Activated naive CD4-positive, alpha-beta T cell (primary cell): ENCODE data around the gene TMEM123.
A peak's percentile ranks its signal among the peaks of the same experiment; 100 is the strongest.

ENCODE experiments used
- DNase-seq, 4 experiments: peaks; one replicate each; lab custom pipeline; 2025; lab: John Stamatoyannopoulos, UW

TMEM123 gene

DNA sequence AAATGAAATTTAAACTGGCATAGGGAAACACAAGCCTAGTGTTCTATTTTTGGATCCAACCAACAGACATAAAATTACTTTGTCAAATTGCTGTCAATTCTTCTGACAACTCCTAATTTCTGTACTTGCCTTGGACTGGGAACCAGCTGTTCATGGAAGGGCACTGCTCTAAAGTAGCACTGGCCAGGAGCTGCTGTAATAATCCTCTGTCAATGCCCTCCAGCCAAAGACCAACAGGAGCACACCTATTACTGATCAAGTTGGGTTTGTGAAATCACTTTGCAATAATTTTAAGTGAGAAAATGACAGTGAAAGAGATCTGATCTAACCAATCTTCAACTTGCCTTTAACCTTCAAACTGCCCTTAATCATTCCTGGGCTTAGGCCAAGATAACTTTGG is 18.9 kb upstream of the TMEM123 start:
- no peak for DNase-seq

DNA sequence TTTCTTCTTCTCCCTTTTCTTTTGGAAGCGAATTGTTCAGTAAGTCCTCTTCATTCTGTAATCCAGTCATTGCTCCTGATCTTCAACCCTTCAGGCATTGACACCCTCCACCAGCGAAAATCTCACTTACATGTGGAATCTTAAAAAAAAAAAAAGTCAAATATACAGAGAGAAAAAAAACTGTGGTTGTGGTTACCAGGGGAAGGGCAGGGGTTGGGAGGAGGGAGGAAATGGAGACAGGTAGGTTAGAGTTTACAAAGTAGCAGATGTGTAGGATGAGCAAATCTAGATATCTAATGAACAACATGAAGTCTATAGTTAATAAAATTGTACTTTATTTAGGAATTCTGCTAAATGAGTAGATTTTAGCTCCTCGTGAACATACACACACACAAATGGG is 17.7 kb upstream of the TMEM123 start:
- peak in 1 of 4 experiments; percentile 7 for DNase-seq

DNA sequence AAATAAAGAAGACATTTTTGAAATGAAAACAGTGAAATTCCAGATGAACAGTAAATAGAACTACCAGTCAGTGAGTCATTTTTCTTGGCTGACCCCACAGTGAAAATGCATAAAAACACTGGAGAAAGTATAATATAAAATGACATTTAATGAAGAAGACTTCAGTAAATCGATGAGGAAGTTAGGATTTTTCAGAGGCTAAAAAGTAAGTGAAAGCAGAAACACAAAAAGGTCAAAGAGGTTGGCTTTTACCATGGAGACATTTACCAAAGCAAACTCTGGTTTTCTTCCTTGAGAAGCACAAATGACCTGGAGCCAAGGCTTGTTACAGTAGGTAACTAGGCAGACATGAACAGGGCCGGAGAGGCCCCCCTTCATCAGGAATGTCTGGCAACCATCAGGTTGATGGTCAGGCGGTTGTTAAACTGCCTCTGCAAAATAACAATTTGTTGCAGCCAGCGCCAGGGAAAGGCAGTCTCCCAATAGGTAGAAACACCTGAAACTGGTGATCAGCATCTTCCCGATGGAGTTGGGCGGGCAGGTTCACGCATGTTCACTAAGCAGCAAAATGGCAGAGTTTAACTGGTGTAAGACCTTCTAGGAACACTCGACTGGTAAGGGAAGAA is 16.7 kb upstream of the TMEM123 start:
- DNase-seq, result no peak

- no peak for DNase-seq
These were observed 16.1 kb upstream of the TMEM123 start for GRCh38 chr11:102468616-102469195.

DNA sequence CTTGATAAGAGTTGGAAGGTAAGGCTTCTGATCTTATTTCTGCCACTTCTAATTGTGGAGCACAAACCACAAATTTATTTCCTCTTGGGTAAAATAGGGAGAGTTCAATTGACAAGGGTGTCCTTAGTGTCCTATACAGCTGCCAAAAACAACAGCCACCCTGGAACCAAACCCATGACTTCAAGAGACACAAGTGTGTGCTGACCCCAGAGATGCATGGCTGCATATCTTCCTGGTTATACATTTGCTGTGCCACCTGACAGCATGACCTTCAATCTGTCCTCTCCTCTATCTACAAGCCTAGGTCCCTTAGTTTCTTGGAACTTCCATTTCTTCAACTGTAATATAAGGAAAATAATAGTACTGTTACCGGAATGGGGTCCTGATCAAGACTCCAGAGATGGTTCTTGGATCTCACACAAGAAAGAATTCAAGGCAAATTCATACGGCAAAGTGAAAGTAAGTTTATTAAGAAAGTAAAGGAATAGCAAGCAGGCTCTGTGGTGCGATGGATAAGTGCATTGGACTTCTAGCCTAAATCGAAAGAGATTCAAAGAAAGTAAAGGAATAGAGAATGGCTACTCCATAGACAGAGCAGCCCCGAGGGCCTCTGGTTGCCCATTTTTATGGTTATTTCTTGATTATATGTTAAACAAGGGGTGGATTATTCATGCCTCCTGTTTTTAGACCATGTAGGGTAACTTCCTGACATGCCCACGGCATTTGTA is 15.5 kb upstream of the TMEM123 start:
- no peak for DNase-seq

GRCh38 chr11:102467080-102467708 is 14.6 kb upstream of the TMEM123 start:
- DNase-seq, result no peak

DNA sequence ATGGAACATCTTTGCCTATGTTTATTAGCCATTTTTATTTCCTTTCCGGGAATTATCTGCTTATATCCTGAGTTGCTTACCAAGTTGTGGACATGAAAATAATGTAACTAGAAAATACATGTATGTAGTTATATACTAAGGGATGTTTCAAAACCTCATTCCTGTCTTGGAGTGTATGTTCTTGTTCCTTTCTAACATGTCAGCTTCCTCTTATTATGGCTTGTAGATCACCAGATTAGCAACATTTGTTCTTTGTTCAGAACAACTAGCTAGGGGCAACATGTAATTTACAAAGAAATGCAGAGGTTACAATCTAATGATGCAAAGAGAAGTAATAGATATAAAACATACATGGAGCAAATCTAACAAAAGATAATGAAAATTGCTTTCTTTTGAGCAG is 13.1 kb upstream of the TMEM123 start:
- DNase-seq, result no peak

DNA sequence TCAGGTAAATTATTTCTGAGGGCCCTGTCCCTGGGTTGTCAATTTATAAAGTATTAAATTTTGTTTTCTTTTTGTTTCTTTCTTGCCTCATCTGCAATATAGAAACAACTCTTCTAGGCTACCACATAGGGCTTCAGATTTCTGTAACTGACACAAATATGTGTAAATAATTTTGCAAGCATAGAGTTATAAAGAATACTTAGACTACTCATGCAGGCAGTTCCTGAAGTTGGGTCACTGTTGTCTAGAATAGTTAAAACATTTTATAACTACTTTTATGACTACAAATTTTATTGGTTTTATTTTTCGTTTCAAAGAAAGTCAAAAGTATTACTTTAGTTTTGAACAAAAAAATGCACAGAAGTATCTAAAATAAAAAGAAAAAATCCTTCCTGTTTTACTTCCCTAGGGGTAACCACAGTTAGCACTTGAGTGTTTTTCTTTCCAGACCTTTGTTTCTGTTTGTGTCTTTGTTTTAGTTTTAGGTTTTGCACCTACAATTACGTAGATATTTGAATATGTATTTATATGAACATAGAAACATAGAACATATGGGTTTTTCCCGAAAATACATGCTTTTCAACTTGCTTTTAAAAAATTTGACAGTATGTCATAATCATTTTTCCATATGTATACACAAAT is 12.4 kb upstream of the TMEM123 start:
- no peak for DNase-seq

- DNase-seq, result no peak
These were observed 11.5 kb upstream of the TMEM123 start for GRCh38 chr11:102464037-102464436.

DNA sequence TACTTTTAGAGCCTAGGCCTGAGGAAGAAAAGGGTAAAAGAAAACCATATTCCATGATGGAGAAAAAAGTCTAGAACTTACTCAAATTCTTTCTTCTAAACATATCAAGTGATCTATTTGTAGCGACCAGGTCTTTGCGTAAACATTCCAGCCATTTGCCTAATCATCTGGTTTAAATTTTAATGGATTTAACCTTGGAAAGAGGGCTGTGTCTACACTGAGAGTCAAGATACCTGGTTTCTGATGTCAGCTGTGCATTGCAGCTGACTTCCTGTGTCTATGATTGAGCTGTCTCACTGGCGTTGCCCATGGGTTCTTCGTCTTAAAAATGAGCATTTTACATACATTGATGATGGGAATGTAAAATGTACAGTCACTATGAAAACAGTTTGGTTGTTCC is 10.0 kb upstream of the TMEM123 start:
- DNase-seq, result no peak

GRCh38 chr11:102459393-102459792 is 6.8 kb upstream of the TMEM123 start:
- no peak for DNase-seq

DNA sequence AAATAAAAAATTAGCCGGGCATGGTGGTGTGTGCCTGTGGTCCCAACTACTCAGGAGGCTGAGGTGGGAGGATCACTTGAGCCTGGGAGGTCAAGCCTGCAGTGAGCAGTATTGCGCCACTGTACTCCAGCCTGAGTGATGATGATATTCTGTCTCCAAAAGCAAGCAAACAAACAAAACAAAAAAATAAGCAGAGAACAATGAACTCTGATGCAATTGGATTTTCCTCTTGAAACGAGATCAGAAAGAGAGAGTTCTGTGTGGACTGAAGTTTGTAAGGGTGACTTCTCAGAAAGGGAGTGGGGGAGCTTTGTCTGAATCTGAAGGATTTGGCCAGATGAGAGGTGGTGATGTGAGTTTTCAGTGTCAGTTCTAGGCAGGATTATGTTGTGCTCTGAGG is 6.0 kb upstream of the TMEM123 start:
- no peak for DNase-seq

DNA sequence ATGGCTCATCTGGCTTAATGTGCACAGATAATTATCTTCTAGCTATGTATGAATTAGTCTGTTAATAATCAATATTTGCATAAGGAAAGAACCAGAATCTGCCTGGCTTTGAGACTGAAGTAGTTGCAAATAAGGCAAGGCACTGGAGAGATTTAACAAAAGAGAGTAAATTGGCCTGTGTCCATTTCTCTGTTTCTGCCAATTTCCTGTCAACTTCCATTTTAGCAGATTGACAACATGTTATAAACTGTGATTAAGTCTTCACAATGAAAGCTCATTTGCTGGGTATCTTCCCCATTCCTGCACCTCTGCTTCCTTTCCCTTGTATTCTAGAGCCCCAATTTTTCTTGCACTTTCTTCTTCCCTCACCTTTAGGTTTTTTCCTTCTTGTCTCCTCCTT is 5.3 kb upstream of the TMEM123 start:
- DNase-seq, result no peak

DNA sequence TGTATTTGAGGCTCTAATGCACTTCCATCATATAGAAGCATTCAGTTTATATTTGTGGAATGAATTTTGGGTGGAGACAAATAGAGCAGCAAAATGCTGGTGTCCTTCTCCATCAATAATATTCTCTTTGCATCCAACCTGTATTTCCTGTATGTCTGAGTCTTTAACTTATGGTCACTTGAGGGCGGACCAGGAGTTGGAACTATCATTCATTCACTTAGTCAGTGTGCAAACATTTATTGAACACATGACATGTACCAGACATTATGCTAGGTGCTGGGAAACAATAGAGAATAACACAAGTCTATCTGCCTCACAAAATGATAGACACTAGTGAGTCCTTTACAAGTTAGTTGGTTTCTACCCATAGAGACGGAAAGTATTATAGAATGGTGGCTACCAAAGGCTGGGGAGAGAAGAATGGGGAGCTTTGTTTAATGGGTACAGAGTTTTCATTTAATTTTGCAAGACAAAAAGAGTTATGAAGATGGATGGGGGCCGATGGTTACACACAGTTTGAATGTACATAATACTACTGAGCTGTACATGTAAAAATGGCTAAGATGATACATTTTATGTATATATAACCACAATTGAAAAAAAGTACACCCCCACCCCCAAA is 4.6 kb upstream of the TMEM123 start:
- no peak for DNase-seq

GRCh38 chr11:102456381-102456780 is 3.8 kb upstream of the TMEM123 start:
- no peak for DNase-seq

DNA sequence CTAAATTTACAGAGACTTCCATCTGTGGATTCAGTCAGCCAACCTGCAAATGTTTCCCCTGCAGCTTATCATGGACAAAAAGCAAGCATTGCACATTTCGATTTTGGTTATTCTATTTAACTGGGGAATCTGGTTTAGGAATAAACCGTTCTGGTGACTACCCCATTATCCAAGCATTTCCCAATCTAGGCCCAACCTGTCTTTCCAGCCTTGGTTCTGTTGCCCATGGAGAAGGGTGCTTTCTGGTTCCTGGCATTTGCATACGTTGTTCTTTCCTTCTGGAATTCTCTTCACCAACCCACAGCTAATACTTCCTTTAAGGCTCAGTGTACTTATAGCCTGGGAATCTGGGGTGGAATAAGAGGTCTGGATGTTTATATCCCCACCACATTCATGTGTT is 1.4 kb upstream of the TMEM123 start:
- no peak for DNase-seq

GRCh38 chr11:102453302-102453695 is 734 bp upstream of the TMEM123 start:
- peak in 2 of 4 experiments; percentile 34 to 48 for DNase-seq

- DNase-seq, result peak; percentile 24 to 78 (median 54)
These were observed 694 bp downstream of the TMEM123 start for GRCh38 chr11:102451681-102452460.

GRCh38 chr11:102451041-102451680 is 1.4 kb downstream of the TMEM123 start:
- DNase-seq, result no peak

GRCh38 chr11:102449651-102450570 is 2.7 kb downstream of the TMEM123 start:
- DNase-seq, result no peak
